Activated B cell treated with CpG ODN at 0.5 μM for 24 hours (primary cell): ENCODE data around the gene UST. TPM values are rescaled to one million over a fixed set of nuclear protein-coding genes. Genes with fewer than 3 reads are reported as not detected.

Experiments
- ATAC-seq: fragments of 200-7000 bp; cut with Tn5 transposase; one replicate; pipeline ENCODE4 v1.10.0; 2021; ENCODE audit warnings: low read depth, mild to moderate bottlenecking, moderate library complexity
- CTCF ChIA-PET: fragments of 350-600 bp; sonication (Branson Sonifier 250); formaldehyde crosslinking; loops from one replicate; lab custom pipeline; 2021; ENCODE audit warnings: antibody characterized with exemption; lab: Charles Lee
- POLR2A ChIA-PET: fragments of 350-600 bp; sonication (Branson Sonifier 250); formaldehyde crosslinking; loops from one replicate; lab custom pipeline; 2021; ENCODE audit warnings: antibody characterized with exemption; lab: Charles Lee
- DNase-seq: peaks from one replicate; pipeline ENCODE4 v3.0.0; 2022
- H3K27ac Mint-ChIP-seq: one replicate; pipeline ENCODE4 v1.8.0; 2020; ENCODE audit warnings: mixed read lengths
- H3K27me3 Mint-ChIP-seq: one replicate; pipeline ENCODE4 v1.8.0; 2021; ENCODE audit warnings: mixed read lengths
- H3K36me3 Mint-ChIP-seq: one replicate; pipeline ENCODE4 v1.8.0; 2021; ENCODE audit warnings: low read depth, mixed read lengths
- H3K4me1 Mint-ChIP-seq: one replicate; pipeline ENCODE4 v1.8.0; 2021; ENCODE audit warnings: mixed read lengths
- H3K4me3 Mint-ChIP-seq: one replicate; pipeline ENCODE4 v1.8.0; 2020; ENCODE audit warnings: mild to moderate bottlenecking, mixed read lengths
- H3K9me3 Mint-ChIP-seq: one replicate; pipeline ENCODE4 v1.8.0; 2020; ENCODE audit warnings: mixed read lengths
- CTCF ChIP-seq: fragments of 200-600 bp; IDR thresholded peaks from one replicate; pipeline ENCODE4 v1.8.0; 2022; ENCODE audit warnings: antibody characterized with exemption, mild to moderate bottlenecking
- intact Hi-C: fragments of 100-400 bp; cut with micrococcal nuclease; formaldehyde crosslinking; loops from one replicate; pipeline ENCODE4 v1.15.1; 2024
- total RNA-seq: library from RNA; stranded (reverse); gene quantifications from 2 replicates; pipeline ENCODE4 v1.2.3, GENCODE V29; 2022

The UST gene
- total RNA-seq, 1 donor from 2014 or later: 18.1 TPM

- Mint-ChIP-seq H3K36me3 (peaks cover 3% of the 10 kb centered on the region), H3K27me3 (no peaks in the 10 kb centered on the region), H3K4me3 (no peak overlapping the region), H3K9me3 (no peaks in the 10 kb centered on the region), H3K27ac (no peak overlapping the region), H3K4me1 (peaks cover 18% of the 10 kb centered on the region)
- no peak for TF ChIP-seq CTCF
- ChIA-PET CTCF (no interaction called here), POLR2A (no interaction called here)
- intact Hi-C loops: no loop called here
- ATAC-seq: no peak
- DNase-seq: no peak
Measured at GRCh38 chr6:148743476-148743875, 3.4 kb upstream of the UST start.

DNA sequence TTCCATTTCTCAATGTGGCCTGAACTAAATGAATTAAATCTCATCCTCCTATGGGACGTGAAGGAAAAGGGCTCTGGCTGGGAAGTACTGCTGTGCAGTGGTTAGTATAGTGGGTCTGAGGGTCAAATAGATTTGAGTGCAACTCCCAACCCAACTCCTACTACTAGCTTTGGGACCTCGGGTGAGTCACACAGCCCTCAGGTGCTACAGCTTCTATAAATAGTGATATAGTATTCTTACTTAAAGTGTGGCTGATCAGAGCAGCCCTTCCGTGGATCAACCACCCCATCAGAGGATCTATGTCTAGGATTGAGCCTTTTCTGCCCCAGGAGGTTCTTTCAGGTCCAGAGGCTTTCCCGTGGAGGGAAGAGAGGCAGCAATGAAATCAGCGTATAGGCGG, 904 bp upstream of the UST start:
- ChIA-PET CTCF (interaction anchor here (1.1 to 2.6 kb wide), 3 partner anchors 12 to 168 kb away, joined by 3 to 21 read pairs (median 8); no protein-coding TSS in a partner anchor), POLR2A (interaction anchor here (0.6 to 5.2 kb wide), 2 partner anchors 13 to 55 kb away, joined by 5 to 139 read pairs; no protein-coding TSS in a partner anchor)
- Mint-ChIP-seq H3K4me3 (peak overlapping the region; percentile 95), H3K36me3 (peaks cover 3% of the 10 kb centered on the region), H3K9me3 (no peaks in the 10 kb centered on the region), H3K27ac (peak overlapping the region; percentile 94), H3K4me1 (peaks cover 38% of the 10 kb centered on the region), H3K27me3 (no peaks in the 10 kb centered on the region)
- TF ChIP-seq CTCF: no peak
- no peak for ATAC-seq
- DNase-seq: no peak
- intact Hi-C loops: loop anchor here (1.0 to 5.0 kb wide), 8 partner anchors 35 to 280 kb away; no protein-coding TSS in a partner anchor

DNA sequence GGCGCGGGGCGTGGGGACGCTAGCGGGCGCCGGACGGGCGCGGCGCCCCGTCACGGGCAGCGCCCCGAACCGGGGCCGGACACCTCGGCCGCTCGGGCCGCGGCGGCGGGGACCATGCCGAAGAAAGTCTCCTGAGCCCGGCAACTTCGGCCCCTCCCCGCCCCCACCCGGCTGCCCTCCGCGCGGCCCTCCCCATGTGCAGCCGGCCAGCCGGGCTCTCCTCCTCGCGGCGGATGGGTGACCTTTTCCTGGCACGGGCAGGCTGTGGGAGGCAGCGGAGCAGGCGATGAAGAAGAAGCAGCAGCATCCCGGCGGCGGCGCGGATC, 278 bp downstream of the UST start:
- ChIA-PET POLR2A (interaction anchor here (0.7 to 5.2 kb wide), 9 partner anchors 12 to 169 kb away, joined by 3 to 139 read pairs (median 5); no protein-coding TSS in a partner anchor), CTCF (interaction anchor here (0.9 to 2.9 kb wide), 7 partner anchors 12 to 169 kb away, joined by 3 to 31 read pairs (median 4); no protein-coding TSS in a partner anchor)
- ATAC-seq: no peak
- Mint-ChIP-seq H3K27ac (peak overlapping the region; percentile 78), H3K4me3 (peak overlapping the region; percentile 95), H3K9me3 (no peaks in the 10 kb centered on the region), H3K36me3 (peaks cover 3% of the 10 kb centered on the region), H3K27me3 (no peaks in the 10 kb centered on the region), H3K4me1 (peaks cover 42% of the 10 kb centered on the region)
- no peak for DNase-seq
- intact Hi-C loops: loop anchor here (2.0 to 5.0 kb wide), 2 partner anchors 34 to 135 kb away; no protein-coding TSS in a partner anchor
- TF ChIP-seq CTCF: no peak

- H3K27me3 Mint-ChIP-seq: no peaks in the 10 kb centered on the region
- H3K9me3 Mint-ChIP-seq: no peaks in the 10 kb centered on the region
- ChIA-PET POLR2A (interaction anchor here (0.5 to 5.2 kb wide), 15 partner anchors 11 to 954 kb away, joined by 3 to 139 read pairs (median 4); no protein-coding TSS in a partner anchor), CTCF (interaction anchor here (0.6 to 2.9 kb wide), 10 partner anchors 11 to 202 kb away, joined by 3 to 31 read pairs (median 4); no protein-coding TSS in a partner anchor)
- H3K27ac Mint-ChIP-seq: peak overlapping the region; percentile 78
- H3K36me3 Mint-ChIP-seq: peaks cover 3% of the 10 kb centered on the region
- H3K4me1 Mint-ChIP-seq: peaks cover 46% of the 10 kb centered on the region
- ATAC-seq (peak; percentile 68), DNase-seq (peak; percentile 68)
- H3K4me3 Mint-ChIP-seq: peak overlapping the region; percentile 89
- intact Hi-C loops: loop anchor here (1.0 to 5.0 kb wide), 3 partner anchors 11 to 135 kb away; no protein-coding TSS in a partner anchor
- TF ChIP-seq CTCF: no peak
Measured at GRCh38 chr6:148747471-148748165, 788 bp downstream of the UST start.

DNA sequence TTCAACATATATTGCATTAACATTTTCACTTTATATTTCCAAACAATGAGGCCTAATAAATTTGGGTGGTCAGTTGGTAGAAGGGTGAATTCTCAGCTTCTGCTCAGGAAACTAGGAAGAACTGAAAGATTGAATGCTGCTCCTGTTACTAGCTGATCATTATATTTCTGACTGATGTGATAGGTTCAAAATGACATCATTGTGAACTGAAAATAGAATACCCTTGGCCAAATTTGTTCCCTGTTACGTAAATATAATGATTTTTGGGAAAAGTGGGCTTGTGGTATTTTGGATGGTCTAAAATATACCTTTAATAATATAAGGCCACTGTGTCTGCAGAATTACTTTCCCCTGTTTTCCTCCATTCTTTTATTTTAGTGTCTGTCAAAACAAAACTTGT, 2.8 kb downstream of the UST start:
- H3K27ac Mint-ChIP-seq: peak overlapping the region; percentile 32
- peak overlapping the region; percentile 89 for H3K4me3 Mint-ChIP-seq
- H3K27me3 Mint-ChIP-seq: no peaks in the 10 kb centered on the region
- no peaks in the 10 kb centered on the region for H3K9me3 Mint-ChIP-seq
- ATAC-seq: no peak
- no peak for DNase-seq
- POLR2A ChIA-PET: interaction anchor here (3.0 to 5.2 kb wide), 2 partner anchors 9 to 21 kb away, joined by 15 to 139 read pairs; no protein-coding TSS in a partner anchor
- CTCF ChIA-PET: interaction anchor here (1.4 to 2.9 kb wide), 3 partner anchors 9 to 682 kb away, joined by 3 to 31 read pairs (median 4); no protein-coding TSS in a partner anchor
- peaks cover 3% of the 10 kb centered on the region for H3K36me3 Mint-ChIP-seq
- no peak for TF ChIP-seq CTCF
- intact Hi-C loops: loop anchor here (5.0 to 10.0 kb wide), 2 partner anchors 133 to 795 kb away; partner anchors contain the start of gene PPIL4
- H3K4me1 Mint-ChIP-seq: peaks cover 46% of the 10 kb centered on the region
